Right cardiac atrium (tissue), 5 donors: ENCODE measurements around the gene CCDC80. TPM values are rescaled to one million over a fixed set of nuclear protein-coding genes. Genes with fewer than 3 reads are reported as not detected.

Experiments used
- ATAC-seq, 2 donors: fragments of 200-7000 bp; cut with Tn5 transposase; one replicate each; pipeline versions ENCODE4 v1.8.0 to v1.9.1; 2020; ENCODE audit warnings: moderate library complexity in 2 of 2, mild to moderate bottlenecking in 1 of 2
- DNase-seq, 3 donors: peaks; one replicate each; pipeline ENCODE4 v3.0.0-alpha.2; 2020
- H3K27ac ChIP-seq: one replicate; pipeline ENCODE4 v1.5.1; 2013; ENCODE audit warnings: mild to moderate bottlenecking, low read length, control low read depth, moderate library complexity
- H3K27me3 ChIP-seq: one replicate; pipeline ENCODE4 v1.6.1; 2013; ENCODE audit not compliant: control insufficient read depth, insufficient read depth
- H3K4me1 ChIP-seq: one replicate; pipeline ENCODE4 v1.6.1; 2013; ENCODE audit warnings: low read length; ENCODE audit not compliant: control insufficient read depth, insufficient read depth
- H3K4me3 ChIP-seq: one replicate; pipeline ENCODE4 v1.5.1; 2013; ENCODE audit warnings: low read length, control low read depth
- H3K9me3 ChIP-seq: one replicate; pipeline ENCODE4 v1.6.1; 2013; ENCODE audit warnings: low read length; ENCODE audit not compliant: control insufficient read depth
- WGBS: extraction: QIAGEN DNeasy Blood & Tissue Kit; methylation state at CpG from one replicate; pipeline ENCODE4 v1.1.7; 2013; 5-methylcytosine and 5-hydroxymethylcytosine counted together
- intact Hi-C, 4 donors: fragments of 100-400 bp; cut with DNase I; formaldehyde crosslinking; loops; one replicate each; pipeline versions ENCODE4 v1.11.0 to v1.14.0; 2022 to 2023
- long read RNA-seq, 4 donors: library from polyadenylated mRNA; unstranded; transcript quantifications; one replicate each; pipeline ENCODE4 v2.0.0, GENCODE V29; 2020 to 2021
- polyA plus RNA-seq: library from polyadenylated mRNA; stranded (reverse); fragments of 200-250 nt; gene quantifications from one replicate; pipeline ENCODE4 v1.2.3, GENCODE V29; 2013
- total RNA-seq, 4 donors: library from RNA; stranded (reverse); fragmentation: NEBNext Ultra II Directional; extraction: Animal tissue kit (Norgen Biotek cat#: 25700); gene quantifications; one replicate each; pipeline ENCODE4 v1.2.1, GENCODE V29; 2021
- donor health status: healthy with polysubstance abuse.
- donor health status: DM: no; HTN: yes; CAD: no.
- donor health status: DM: no; HTN: no; CAD: no.
- donor health status: DM: no; HTN: yes; CAD: no; lungs with severe emphysema.
- donor health status: DM: yes; HTN: yes; CAD: no.

The CCDC80 gene
- total RNA-seq, result 100 to 1,000 TPM; 123 to 187 (median 152) TPM
- 20.3 TPM for polyA plus RNA-seq
- long read RNA-seq, donor 1, full-length matches to known transcripts, result 25 of 194 reads
- long read RNA-seq, donor 1, partial matches to known transcripts, result 153 of 194 reads
- long read RNA-seq, donor 1, other reads (novel, unspliced or antisense), result 16 of 194 reads
- long read RNA-seq, donor 2, full-length matches to known transcripts, result 17 of 36 reads
- long read RNA-seq, donor 2, partial matches to known transcripts, result 16 of 36 reads
- long read RNA-seq, donor 2, other reads (novel, unspliced or antisense), result 3 of 36 reads
- long read RNA-seq, donor 3, full-length matches to known transcripts, result 34 of 445 reads
- long read RNA-seq, donor 3, partial matches to known transcripts, result 337 of 445 reads
- long read RNA-seq, donor 3, other reads (novel, unspliced or antisense), result 74 of 445 reads
- long read RNA-seq, donor 4, full-length matches to known transcripts, result 18 of 52 reads
- long read RNA-seq, donor 4, partial matches to known transcripts, result 27 of 52 reads
- long read RNA-seq, donor 4, other reads (novel, unspliced or antisense), result 7 of 52 reads

- H3K27ac ChIP-seq, result peak within 1 kb of the TSS; percentile 39
- ATAC-seq (peak; percentile 72 to 77), DNase-seq (no peak)
- H3K27me3 ChIP-seq, result no peaks in the 10 kb centered on the region
- no peaks in the 10 kb centered on the region for H3K4me1 ChIP-seq
- H3K9me3 ChIP-seq, result no peaks in the 10 kb centered on the region
- peak within 1 kb of the TSS; percentile 44 for H3K4me3 ChIP-seq
- WGBS, result 5% methylated on average over 6 of the region's 6 CpGs
- intact Hi-C loops, result loop anchor here (5.0 to 10.0 kb wide), 4 partner anchors 171 to 344 kb away; partner anchors contain the start of gene CD200R1 (in 1 of the 4)
These were observed at the start of gene CCDC80 for GRCh38 chr3:112640930-112641801. TSS of gene CCDC80 (minus strand) at chr3:112641143. CDS start at chr3:112639905, 1,238 bp downstream.

- Histone ChIP-seq H3K4me3 (no peak overlapping the region), H3K4me1 (no peaks in the 10 kb centered on the region), H3K9me3 (no peaks in the 10 kb centered on the region), H3K27ac (no peak overlapping the region), H3K27me3 (no peaks in the 10 kb centered on the region)
- DNase-seq, result no peak
- no peak for ATAC-seq
- 91% methylated on average over 2 of the region's 2 CpGs for WGBS
- intact Hi-C loops, result no loop called here
These were observed 49.0 kb upstream of the CCDC80 start for GRCh38 chr3:112689989-112690388.

GRCh38 chr3:112689385-112689784 is 48.4 kb upstream of the CCDC80 start:
- no peak for ATAC-seq
- H3K9me3 ChIP-seq, result no peaks in the 10 kb centered on the region
- intact Hi-C loops, result no loop called here
- H3K4me3 ChIP-seq, result no peak overlapping the region
- WGBS, result 53% methylated on average over 1 of the region's 1 CpG
- DNase-seq, result no peak
- no peaks in the 10 kb centered on the region for H3K4me1 ChIP-seq
- no peak overlapping the region for H3K27ac ChIP-seq
- no peaks in the 10 kb centered on the region for H3K27me3 ChIP-seq

- H3K27ac ChIP-seq, result no peak overlapping the region
- no peaks in the 10 kb centered on the region for H3K9me3 ChIP-seq
- no peak overlapping the region for H3K4me3 ChIP-seq
- intact Hi-C loops, result no loop called here
- DNase-seq, result no peak
- peak in 1 of 2 donors; percentile 47 for ATAC-seq
- H3K4me1 ChIP-seq, result no peaks in the 10 kb centered on the region
- no peaks in the 10 kb centered on the region for H3K27me3 ChIP-seq
- WGBS, result 66% methylated on average over 2 of the region's 2 CpGs
These were observed 47.9 kb upstream of the CCDC80 start for GRCh38 chr3:112688819-112689218.

- intact Hi-C loops, result no loop called here
- H3K4me3 ChIP-seq, result no peak overlapping the region
- H3K9me3 ChIP-seq, result no peaks in the 10 kb centered on the region
- ATAC-seq (no peak), DNase-seq (no peak)
- H3K4me1 ChIP-seq, result no peaks in the 10 kb centered on the region
- WGBS, result 59% methylated on average over 2 of the region's 2 CpGs
- no peak overlapping the region for H3K27ac ChIP-seq
- H3K27me3 ChIP-seq, result no peaks in the 10 kb centered on the region
These were observed 47.3 kb upstream of the CCDC80 start for GRCh38 chr3:112688085-112688769.

GRCh38 chr3:112687616-112688015 is 46.7 kb upstream of the CCDC80 start:
- Histone ChIP-seq H3K9me3 (no peaks in the 10 kb centered on the region), H3K27ac (no peak overlapping the region), H3K27me3 (no peaks in the 10 kb centered on the region), H3K4me1 (no peaks in the 10 kb centered on the region), H3K4me3 (no peak overlapping the region)
- 81% methylated on average over 1 of the region's 1 CpG for WGBS
- intact Hi-C loops, result no loop called here
- DNase-seq (no peak), ATAC-seq (peak in 1 of 2 donors; percentile 51)

- no peak for ATAC-seq
- 63% methylated on average over 3 of the region's 3 CpGs for WGBS
- Histone ChIP-seq H3K9me3 (no peaks in the 10 kb centered on the region), H3K4me1 (no peaks in the 10 kb centered on the region), H3K4me3 (no peak overlapping the region), H3K27me3 (no peaks in the 10 kb centered on the region), H3K27ac (no peak overlapping the region)
- no peak for DNase-seq
- intact Hi-C loops, result no loop called here
These were observed 46.3 kb upstream of the CCDC80 start for GRCh38 chr3:112687211-112687610.

- intact Hi-C loops, result no loop called here
- no peak overlapping the region for H3K4me3 ChIP-seq
- no peaks in the 10 kb centered on the region for H3K27me3 ChIP-seq
- DNase-seq (no peak), ATAC-seq (no peak)
- H3K9me3 ChIP-seq, result no peaks in the 10 kb centered on the region
- WGBS, result 72% methylated on average over 5 of the region's 5 CpGs
- H3K27ac ChIP-seq, result no peak overlapping the region
- no peaks in the 10 kb centered on the region for H3K4me1 ChIP-seq
These were observed 45.2 kb upstream of the CCDC80 start for GRCh38 chr3:112685956-112686799.

- H3K27ac ChIP-seq, result no peak overlapping the region
- WGBS, result 80% methylated on average over 7 of the region's 7 CpGs
- H3K4me1 ChIP-seq, result no peaks in the 10 kb centered on the region
- ATAC-seq (no peak), DNase-seq (no peak)
- no peak overlapping the region for H3K4me3 ChIP-seq
- H3K9me3 ChIP-seq, result no peaks in the 10 kb centered on the region
- H3K27me3 ChIP-seq, result no peaks in the 10 kb centered on the region
- intact Hi-C loops, result no loop called here
These were observed 44.5 kb upstream of the CCDC80 start for GRCh38 chr3:112685420-112685819.

- Histone ChIP-seq H3K4me3 (no peak overlapping the region), H3K27ac (no peak overlapping the region), H3K27me3 (no peaks in the 10 kb centered on the region), H3K4me1 (no peaks in the 10 kb centered on the region), H3K9me3 (no peaks in the 10 kb centered on the region)
- DNase-seq (no peak), ATAC-seq (no peak)
- intact Hi-C loops, result no loop called here
- WGBS, result 93% methylated on average over 5 of the region's 5 CpGs
These were observed 41.4 kb upstream of the CCDC80 start for GRCh38 chr3:112682361-112682760.
